H1 (cell line): ENCODE data around the gene ACER1. TPM values are rescaled to one million over a fixed set of nuclear protein-coding genes. Genes with fewer than 3 reads are reported as not detected.

Experiments
- CTCF ChIA-PET: fragments of 300-600 bp; sonication (Branson Sonifier 250); formaldehyde crosslinking; loops from one replicate; lab custom pipeline; 2021; ENCODE audit not compliant: partially characterized antibody; lab: Charles Lee
- POLR2A ChIA-PET: fragments of 300-600 bp; sonication (Branson Sonifier 250); formaldehyde crosslinking; loops from one replicate; lab custom pipeline; 2021; ENCODE audit warnings: inconsistent platforms; ENCODE audit not compliant: partially characterized antibody; lab: Charles Lee
- DNase-seq, 2 experiments: peaks; one replicate each; pipeline versions ENCODE4 v3.0.0 to v3.0.0-alpha.2; 2010 to 2022; ENCODE audit warnings: low spot score in 2 of 2, low read depth in 1 of 2, mixed read lengths in 1 of 2
- FAIRE-seq: peaks from 2 replicates; lab custom pipeline; 2011; peaks lifted over from hg19 to GRCh38; lab: Jason Lieb, UNC
- H2AFZ ChIP-seq: 2 replicates; pipeline ENCODE4 v1.8.1; 2012; ENCODE audit warnings: low read length, inconsistent platforms
- H2AK5ac ChIP-seq: 2 replicates; pipeline ENCODE4 v1.6.1; 2013; ENCODE audit warnings: low read depth, low read length
- H2BK120ac ChIP-seq: replicated peaks from 2 replicates; pipeline ENCODE3; 2013; ENCODE audit warnings: low read depth, low read length, inconsistent platforms
- H2BK12ac ChIP-seq: 2 replicates; pipeline ENCODE4 v1.6.1; 2013; ENCODE audit warnings: low read depth, low read length
- H2BK15ac ChIP-seq: 2 replicates; pipeline ENCODE4 v1.6.1; 2013; ENCODE audit warnings: low read length
- H2BK20ac ChIP-seq: 2 replicates; pipeline ENCODE4 v1.6.1; 2013; ENCODE audit warnings: low read length
- H2BK5ac ChIP-seq: 2 replicates; pipeline ENCODE4 v1.6.1; 2013; ENCODE audit warnings: low read depth, low read length
- H3K14ac ChIP-seq: 2 replicates; pipeline ENCODE4 v1.6.1; 2013; ENCODE audit warnings: inconsistent platforms; ENCODE audit not compliant: insufficient read length
- H3K18ac ChIP-seq: 2 replicates; pipeline ENCODE4 v1.6.1; 2013; ENCODE audit warnings: low read length; ENCODE audit errors: extremely low read depth
- H3K23ac ChIP-seq: 2 replicates; pipeline ENCODE4 v1.6.1; 2013; ENCODE audit warnings: inconsistent platforms; ENCODE audit not compliant: insufficient read length
- H3K23me2 ChIP-seq: 2 replicates; pipeline ENCODE4 v1.6.1; 2013; ENCODE audit warnings: low read depth, low read length
- H3K27ac ChIP-seq: 2 replicates; pipeline ENCODE4 v1.6.1; 2011; ENCODE audit warnings: low read depth, low read length, inconsistent platforms
- H3K27me3 ChIP-seq, 4 experiments: replicated peaks in 1 of 4; 1 replicate in 1 of 4; 2 replicates in 3 of 4; pipeline versions ENCODE4 v1.6.1 to v1.8.1; 2011 to 2013; ENCODE audit warnings: low read length in 3 of 4, mild to moderate bottlenecking in 3 of 4, inconsistent platforms in 2 of 4, mixed read lengths in 2 of 4, moderate library complexity in 1 of 4; ENCODE audit not compliant: control insufficient read depth in 3 of 4, insufficient read depth in 3 of 4; ENCODE audit errors: extremely low read depth in 1 of 4
- H3K36me3 ChIP-seq, 4 experiments: 2 replicates each; pipeline versions ENCODE4 v1.6.1 to v1.8.1; 2011 to 2013; ENCODE audit warnings: mild to moderate bottlenecking in 4 of 4, low read length in 3 of 4, moderate library complexity in 2 of 4, control low read depth in 1 of 4, inconsistent platforms in 1 of 4; ENCODE audit not compliant: insufficient read depth in 4 of 4, control insufficient read depth in 2 of 4
- H3K4ac ChIP-seq: replicated peaks from 2 replicates; pipeline ENCODE3; 2013; ENCODE audit warnings: low read length, low read depth, mixed read lengths, inconsistent platforms; ENCODE audit not compliant: insufficient read length
- H3K4me1 ChIP-seq, 4 experiments: replicated peaks in 1 of 4; 1 replicate in 1 of 4; 2 replicates in 3 of 4; pipeline versions ENCODE4 v1.6.1 to v1.8.1; 2011 to 2013; ENCODE audit warnings: low read length in 3 of 4, inconsistent platforms in 2 of 4, mixed read lengths in 1 of 4; ENCODE audit not compliant: insufficient read depth in 4 of 4, control insufficient read depth in 3 of 4
- H3K4me2 ChIP-seq, 2 experiments: 2 replicates each; pipeline versions ENCODE4 v1.6.1 to v1.8.1; 2011 to 2013; ENCODE audit warnings: low read depth in 2 of 2, low read length in 2 of 2, control low read depth in 1 of 2, inconsistent platforms in 1 of 2, mild to moderate bottlenecking in 1 of 2; ENCODE audit not compliant: insufficient read depth in 1 of 2
- H3K4me3 ChIP-seq, 4 experiments: fragments of 200-600, 300-600 bp in 1 of 4; sonication (generic), shearing (Covaris generic), sonication (Bioruptor Twin) in 1 of 4; 2 replicates each; pipeline versions ENCODE4 v1.5.1 to v1.8.1; 2011 to 2016; ENCODE audit warnings: low read length in 4 of 4, low read depth in 3 of 4, control low read depth in 2 of 4, inconsistent platforms in 2 of 4, mild to moderate bottlenecking in 2 of 4, mixed read lengths in 1 of 4, moderate library complexity in 1 of 4; ENCODE audit not compliant: insufficient read depth in 2 of 4; ENCODE audit errors: extremely low read depth in 1 of 4
- H3K56ac ChIP-seq: replicated peaks from 2 replicates; pipeline ENCODE3; 2013; ENCODE audit warnings: low read depth, mild to moderate bottlenecking, mixed read lengths, low read length, inconsistent platforms; ENCODE audit not compliant: insufficient read length
- H3K79me1 ChIP-seq: 2 replicates; pipeline ENCODE4 v1.6.1; 2013; ENCODE audit warnings: low read depth, low read length, control low read depth
- H3K79me2 ChIP-seq, 2 experiments: 2 replicates each; pipeline versions ENCODE4 v1.6.1 to v1.8.1; 2012 to 2013; ENCODE audit warnings: low read length in 2 of 2, mild to moderate bottlenecking in 2 of 2, inconsistent platforms in 1 of 2; ENCODE audit not compliant: insufficient read depth in 2 of 2, control insufficient read depth in 1 of 2
- H3K9ac ChIP-seq, 4 experiments: replicated peaks in 1 of 4; 1 replicate in 1 of 4; 2 replicates in 3 of 4; pipeline versions ENCODE4 v1.6.1 to v1.8.1; 2011 to 2013; ENCODE audit warnings: low read depth in 3 of 4, low read length in 3 of 4, control low read depth in 2 of 4, mild to moderate bottlenecking in 2 of 4, moderate library complexity in 2 of 4, inconsistent platforms in 1 of 4; ENCODE audit errors: extremely low read depth in 1 of 4
- H3K9me3 ChIP-seq, 2 experiments: 2 replicates each; pipeline versions ENCODE4 v1.6.1 to v1.8.1; 2012 to 2013; ENCODE audit warnings: mild to moderate bottlenecking in 2 of 2, moderate library complexity in 2 of 2, control low read depth in 1 of 2, inconsistent platforms in 1 of 2, low read depth in 1 of 2, low read length in 1 of 2, mixed read lengths in 1 of 2; ENCODE audit not compliant: insufficient read depth in 2 of 2
- H4K20me1 ChIP-seq, 2 experiments: replicated peaks in 1 of 2; 2 replicates each; pipeline versions ENCODE3 to v1.8.1; 2011 to 2013; ENCODE audit warnings: inconsistent platforms in 2 of 2, low read length in 2 of 2, mild to moderate bottlenecking in 1 of 2; ENCODE audit not compliant: insufficient read depth in 2 of 2, control insufficient read depth in 1 of 2
- H4K5ac ChIP-seq: 2 replicates; pipeline ENCODE4 v1.6.1; 2013; ENCODE audit warnings: low read length, low read depth, mixed read lengths, inconsistent platforms; ENCODE audit not compliant: insufficient read length
- H4K8ac ChIP-seq: 2 replicates; pipeline ENCODE4 v1.8.0; 2013; ENCODE audit warnings: mild to moderate bottlenecking, moderate library complexity, low read length, inconsistent platforms; ENCODE audit not compliant: insufficient read depth; ENCODE audit errors: extremely low read depth
- H4K91ac ChIP-seq: replicated peaks from 2 replicates; pipeline ENCODE3; 2013; ENCODE audit warnings: low read length, mixed read lengths, inconsistent platforms; ENCODE audit not compliant: insufficient read length
- BCL11A ChIP-seq, 2 experiments: IDR thresholded peaks; one replicate each; pipeline ENCODE4 v1.6.1; 2011; ENCODE audit warnings: low read depth in 2 of 2, low read length in 2 of 2, mild to moderate bottlenecking in 2 of 2
- BRCA1 ChIP-seq: IDR thresholded peaks from 2 replicates; pipeline ENCODE4 v1.6.1; 2012; ENCODE audit warnings: low read depth, low read length, improper control_type of control experiment
- CHD2 ChIP-seq: IDR thresholded peaks from 2 replicates; pipeline ENCODE4 v1.6.1; 2012; ENCODE audit warnings: low read length, improper control_type of control experiment
- E2F6 ChIP-seq: IDR thresholded peaks from 2 replicates; pipeline ENCODE4 v1.6.1; 2012; ENCODE audit warnings: inconsistent platforms
- EGR1 ChIP-seq: IDR thresholded peaks from 2 replicates; pipeline ENCODE4 v1.6.1; 2011; ENCODE audit warnings: low read depth, low read length, borderline replicate concordance
- NRF1 ChIP-seq: IDR thresholded peaks from 2 replicates; pipeline ENCODE4 v1.6.1; 2011; ENCODE audit warnings: mild to moderate bottlenecking, low read depth, low read length, improper control_type of control experiment
- POLR2AphosphoS5 ChIP-seq: IDR thresholded peaks from 2 replicates; pipeline ENCODE4 v1.6.1; 2011; ENCODE audit warnings: low read depth, low read length
- RNF2 ChIP-seq: fragments of 200-900, 300-1000 bp; sonication (generic); IDR thresholded peaks from 2 replicates; pipeline ENCODE4 v1.7.1; 2016; ENCODE audit warnings: borderline replicate concordance, low read depth, mild to moderate bottlenecking, antibody characterized with exemption, low read length; ENCODE audit not compliant: poor library complexity, severe bottlenecking; ENCODE audit errors: missing control alignments
- RXRA ChIP-seq: IDR thresholded peaks from 2 replicates; pipeline ENCODE4 v1.6.1; 2011; ENCODE audit warnings: low read depth, mild to moderate bottlenecking, low read length, moderate library complexity; ENCODE audit not compliant: insufficient read depth
- ZNF274 ChIP-seq: IDR thresholded peaks from 2 replicates; pipeline ENCODE4 v1.7.0; 2012; ENCODE audit warnings: low read length, borderline replicate concordance; ENCODE audit errors: extremely low read depth
- WGBS, 2 experiments: shearing (Covaris generic) in 1 of 2; methylation state at CpG; one replicate each; pipeline versions ENCODE4 v1.1.6 to v1.1.7; 2013 to 2015; ENCODE audit warnings: low lambda C conversion rate in 2 of 2, mixed read lengths in 2 of 2, inconsistent platforms in 1 of 2, low coverage in 1 of 2, missing lambda C conversion rate in 1 of 2; ENCODE audit not compliant: insufficient replicate concordance in 2 of 2, insufficient coverage in 1 of 2, insufficient read length in 1 of 2; ENCODE audit errors: extremely low coverage in 1 of 2, missing lambda C conversion rate in 1 of 2; 5-methylcytosine and 5-hydroxymethylcytosine counted together
- polyA plus RNA-seq, 7 experiments: library from polyadenylated mRNA; depleted of rRNA in 3 of 7; stranded (reverse) in 5 of 7; unstranded in 2 of 7; fragments of >200 nt in 5 of 7; fragments of 200-250 nt in 2 of 7; gene quantifications; 1 replicate in 5 of 7; 2 replicates in 1 of 7; 4 replicates in 1 of 7; pipeline versions ENCODE4 v1.2.1 to v1.2.3, GENCODE V29; 2011 to 2013; ENCODE audit warnings: missing spikeins in 2 of 7, mixed read lengths in 2 of 7
- total RNA-seq: library from RNA; stranded (reverse); fragmentation: NEBNext Ultra II Directional; extraction: Animal tissue kit (Norgen Biotek cat#: 25700); gene quantifications from 2 replicates; pipeline ENCODE4 v1.2.1, GENCODE V29; 2021
- TF ChIP-seq, protein P1 (sequence below): IDR thresholded peaks from 2 replicates; pipeline ENCODE4 v1.6.1; 2012; ENCODE audit warnings: low read length, inconsistent platforms

Gene ACER1
- total and polyA plus RNA-seq, 2 of the 8 experiments (the other 6 are each of a cell fraction or from before 2014, with no cell fraction given): 0.05 TPM; not detected in 1

- Histone ChIP-seq H3K56ac (no peak overlapping the region), H2AFZ (no peak overlapping the region), H4K20me1 (peaks cover 4 to 28% of the 10 kb centered on the region in 2 experiments), H3K18ac (no peak overlapping the region), H2BK5ac (no peak overlapping the region), H2BK20ac (no peak overlapping the region), H3K79me2 (peaks cover 0 to 62% of the 10 kb centered on the region in 2 experiments; a peak in 3 of 4 replicates), H3K4me1 (peaks cover 0 to 1% (median 0%) of the 10 kb centered on the region in 4 experiments; a peak in 4 of 7 replicates), H2BK120ac (no peak overlapping the region), H3K4ac (no peak overlapping the region), H3K4me2 (no peak overlapping the region), H2AK5ac (no peak overlapping the region), H3K9me3 (no peaks in the 10 kb centered on the region), H4K5ac (no peak overlapping the region), H4K91ac (no peak overlapping the region), H2BK15ac (no peak overlapping the region), H3K27ac (no peak overlapping the region), H3K23me2 (no peaks in the 10 kb centered on the region), H3K27me3 (no peaks in the 10 kb centered on the region), H3K23ac (no peak overlapping the region), H2BK12ac (no peak overlapping the region), H3K36me3 (peaks cover 3 to 19% (median 15%) of the 10 kb centered on the region in 4 experiments; a peak in 6 of 8 replicates), H4K8ac (no peak overlapping the region), H3K4me3 (no peak overlapping the region), H3K79me1 (peaks cover 25% of the 10 kb centered on the region), H3K14ac (no peak overlapping the region), H3K9ac (no peak overlapping the region)
- CTCF ChIA-PET: interaction anchor here (0.6 to 3.6 kb wide), 7 partner anchors 10 to 474 kb away, joined by 3 to 41 read pairs (median 7); no protein-coding TSS in a partner anchor
- FAIRE-seq (no peak), DNase-seq (no peak)
- POLR2A ChIA-PET: interaction anchor here (0.7 kb wide), 1 partner anchor 11 kb away, joined by 3 read pairs; no protein-coding TSS in a partner anchor
- WGBS, 2 experiments: 91% methylated on average over 15 of the region's 15 CpGs; no CpG with 5 or more reads in 1 of the 2 experiments
- no peak for TF ChIP-seq ZNF274
- TF ChIP-seq RXRA: no peak
- no peak for TF ChIP-seq BRCA1
- no peak for TF ChIP-seq RNF2
- no peak for TF ChIP-seq E2F6
- TF ChIP-seq, protein P1, sequence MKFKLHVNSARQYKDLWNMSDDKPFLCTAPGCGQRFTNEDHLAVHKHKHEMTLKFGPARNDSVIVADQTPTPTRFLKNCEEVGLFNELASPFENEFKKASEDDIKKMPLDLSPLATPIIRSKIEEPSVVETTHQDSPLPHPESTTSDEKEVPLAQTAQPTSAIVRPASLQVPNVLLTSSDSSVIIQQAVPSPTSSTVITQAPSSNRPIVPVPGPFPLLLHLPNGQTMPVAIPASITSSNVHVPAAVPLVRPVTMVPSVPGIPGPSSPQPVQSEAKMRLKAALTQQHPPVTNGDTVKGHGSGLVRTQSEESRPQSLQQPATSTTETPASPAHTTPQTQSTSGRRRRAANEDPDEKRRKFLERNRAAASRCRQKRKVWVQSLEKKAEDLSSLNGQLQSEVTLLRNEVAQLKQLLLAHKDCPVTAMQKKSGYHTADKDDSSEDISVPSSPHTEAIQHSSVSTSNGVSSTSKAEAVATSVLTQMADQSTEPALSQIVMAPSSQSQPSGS: no peak
- no peak for TF ChIP-seq CHD2
- TF ChIP-seq BCL11A (IDR thresholded peaks at IDR 0.05; ENCODE audit: low read depth in 2 of 2, low read length in 2 of 2): no peak
- no peak for TF ChIP-seq EGR1
- no peak for TF ChIP-seq NRF1
- TF ChIP-seq POLR2AphosphoS5: no peak
Observed at GRCh38 chr19:6258812-6259311, 74.5 kb downstream of the ACER1 start.
